GM23338 (cell line): ENCODE measurements around the gene ANTXR1. TPM values are rescaled to one million over a fixed set of nuclear protein-coding genes. Genes with fewer than 3 reads are reported as not detected.

Experiments used
- ATAC-seq: fragments of 200-7000 bp; cut with Tn5 transposase; 3 replicates; pipeline ENCODE4 v1.9.1; 2020
- DNase-seq: peaks from one replicate; pipeline ENCODE4 v3.0.0-alpha.2; 2015; ENCODE audit warnings: low spot score
- H2AFZ ChIP-seq: fragments of 200-600 bp; sonication (generic); 2 replicates; pipeline ENCODE4 v1.8.0; 2016; ENCODE audit warnings: antibody characterized with exemption, mild to moderate bottlenecking, moderate library complexity
- H3F3A ChIP-seq: fragments of 200-600 bp; sonication (generic); replicated peaks from 2 replicates; pipeline ENCODE4 v1.8.0; 2017; ENCODE audit warnings: antibody characterized with exemption, mixed run types, low read depth
- H3K27ac ChIP-seq: fragments of 200-600 bp; sonication (generic); 2 replicates; pipeline ENCODE4 v1.6.1; 2016; ENCODE audit warnings: low read depth
- H3K27me3 ChIP-seq: fragments of 200-600 bp; sonication (generic); 2 replicates; pipeline ENCODE4 v1.8.0; 2016; ENCODE audit warnings: mild to moderate bottlenecking, mixed run types, moderate library complexity; ENCODE audit not compliant: insufficient read depth
- H3K36me3 ChIP-seq: fragments of 200-600 bp; sonication (generic); 2 replicates; pipeline ENCODE4 v1.8.0; 2016; ENCODE audit warnings: mild to moderate bottlenecking; ENCODE audit not compliant: insufficient read depth
- H3K4me1 ChIP-seq: fragments of 200-600 bp; sonication (generic); 2 replicates; pipeline ENCODE4 v1.8.0; 2016; ENCODE audit warnings: mild to moderate bottlenecking, moderate library complexity; ENCODE audit not compliant: insufficient read depth
- H3K4me2 ChIP-seq: fragments of 200-600 bp; sonication (generic); 2 replicates; pipeline ENCODE4 v1.7.1; 2017; ENCODE audit warnings: mixed run types
- H3K4me3 ChIP-seq: fragments of 200-600 bp; sonication (generic); 2 replicates; pipeline ENCODE4 v1.6.1; 2016; ENCODE audit warnings: mixed run types
- H3K79me2 ChIP-seq: fragments of 200-600 bp; sonication (generic); replicated peaks from 2 replicates; pipeline ENCODE4 v1.8.0; 2017; ENCODE audit warnings: mild to moderate bottlenecking; ENCODE audit not compliant: insufficient read depth
- H3K9me2 ChIP-seq: fragments of 200-600 bp; sonication (generic); 2 replicates; pipeline ENCODE4 v1.8.0; 2017; ENCODE audit not compliant: insufficient read depth
- H4K20me1 ChIP-seq: fragments of 200-600 bp; sonication (generic); replicated peaks from 2 replicates; pipeline ENCODE4 v1.8.0; 2017; ENCODE audit warnings: mild to moderate bottlenecking; ENCODE audit not compliant: insufficient read depth
- H3K27ac Mint-ChIP-seq: 2 replicates; pipeline ENCODE4 v1.8.0; 2020; ENCODE audit warnings: inconsistent platforms, mild to moderate bottlenecking, moderate library complexity, mixed read lengths
- H3K27me3 Mint-ChIP-seq: 3 replicates; pipeline ENCODE4 v1.8.0; 2022; ENCODE audit warnings: low read depth, mild to moderate bottlenecking, moderate library complexity, mixed read lengths, inconsistent platforms; ENCODE audit not compliant: insufficient read depth, poor library complexity
- H3K36me3 Mint-ChIP-seq: 3 replicates; pipeline ENCODE4 v1.8.0; 2021; ENCODE audit warnings: low read depth, mild to moderate bottlenecking, inconsistent platforms, moderate library complexity, mixed read lengths
- H3K4me1 Mint-ChIP-seq: 3 replicates; pipeline ENCODE4 v1.8.0; 2020; ENCODE audit warnings: mild to moderate bottlenecking, inconsistent platforms, mixed read lengths
- H3K4me3 Mint-ChIP-seq: 3 replicates; pipeline ENCODE4 v1.8.0; 2021; ENCODE audit warnings: moderate library complexity, mild to moderate bottlenecking, inconsistent platforms, mixed read lengths
- H3K9me3 Mint-ChIP-seq: 3 replicates; pipeline ENCODE4 v1.8.0; 2020; ENCODE audit warnings: moderate library complexity, mild to moderate bottlenecking, inconsistent platforms, mixed read lengths
- CREB1 ChIP-seq: fragments of 250-450 bp; sonication (Bioruptor Pico); IDR thresholded peaks from 2 replicates; pipeline ENCODE4 v1.5.0; 2020; ENCODE audit warnings: low read depth, mild to moderate bottlenecking, moderate library complexity
- JUNB ChIP-seq: IDR thresholded peaks from one replicate; pipeline ENCODE4 v1.6.1; 2016; ENCODE audit warnings: antibody characterized with exemption; ENCODE audit not compliant: unreplicated experiment
- NANOG ChIP-seq: IDR thresholded peaks from 2 replicates; pipeline ENCODE4 v1.6.1; 2016; ENCODE audit warnings: antibody characterized with exemption, borderline replicate concordance
- ZNF114 ChIP-seq: fragments of 250-450 bp; sonication (Bioruptor Pico); IDR thresholded peaks from 2 replicates; pipeline ENCODE4 v1.5.0; 2020; ENCODE audit warnings: mild to moderate bottlenecking, moderate library complexity
- polyA plus RNA-seq: library from polyadenylated mRNA; unstranded; fragments of >200 nt; fragmentation: Nextera tagmentation; extraction: Ambion mirVana; gene quantifications from 2 replicates; pipeline ENCODE4 v1.2.1, GENCODE V29; 2016
- total RNA-seq: library from RNA; depleted of rRNA; stranded (reverse); fragments of >200 nt; shearing (Covaris generic); gene quantifications from 2 replicates; pipeline ENCODE4 v1.2.3, GENCODE V29; 2014
- TF ChIP-seq, protein P1 (sequence below): IDR thresholded peaks from 2 replicates; pipeline ENCODE4 v1.6.1; 2016; ENCODE audit warnings: antibody characterized with exemption
- TF ChIP-seq, protein P2 (sequence below), 2 experiments: fragments of 200-600 bp in 1 of 2; sonication (generic) in 1 of 2; conservative IDR thresholded peaks; 2 replicates each; pipeline versions ENCODE4 v1.5.1 to v1.6.1; 2016 to 2017; ENCODE audit warnings: antibody characterized with exemption in 2 of 2, low read depth in 2 of 2, mild to moderate bottlenecking in 2 of 2, moderate library complexity in 1 of 2
- TF ChIP-seq, protein P3 (sequence below): fragments of 250-450 bp; sonication (Bioruptor Pico); IDR thresholded peaks from 2 replicates; pipeline ENCODE4 v1.5.0; 2020; ENCODE audit warnings: mild to moderate bottlenecking, moderate library complexity
- TF ChIP-seq, protein P4 (sequence below): IDR thresholded peaks from one replicate; pipeline ENCODE4 v1.6.1; 2018; ENCODE audit warnings: antibody characterized with exemption; ENCODE audit not compliant: unreplicated experiment

The ANTXR1 gene
- total and polyA plus RNA-seq, 2 experiments from 2014 or later = 16.1 to 23.1 TPM

DNA sequence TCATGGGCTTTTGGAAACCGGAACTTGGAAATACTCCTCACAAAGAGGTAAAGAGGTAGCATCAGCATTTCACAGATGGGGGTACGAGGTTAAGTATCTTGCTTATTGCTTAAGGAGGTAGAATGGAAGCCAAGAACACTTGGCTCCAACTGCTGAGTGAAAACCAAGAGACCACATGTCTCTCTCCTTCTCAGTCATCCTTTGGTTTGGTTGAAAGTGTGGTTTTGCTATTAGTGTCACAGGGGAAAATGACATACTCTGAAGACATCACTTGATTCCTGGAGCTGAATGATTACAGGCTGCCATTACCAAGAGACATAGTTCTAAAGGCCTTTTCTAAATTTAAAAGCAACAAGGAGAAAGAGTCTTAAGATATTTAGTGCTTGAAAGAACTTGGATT lies 41.5 kb downstream of the ANTXR1 start:
- H3K36me3 Mint-ChIP-seq = peaks cover 11% of the 10 kb centered on the region
- DNase-seq = no peak
- Histone ChIP-seq H2AFZ (no peak overlapping the region), H3F3A (no peaks in the 10 kb centered on the region), H3K27ac (no peak overlapping the region), H4K20me1 (peaks cover 10% of the 10 kb centered on the region; the same call in 1 of the 2 replicates), H3K27me3 (no peaks in the 10 kb centered on the region), H3K36me3 (no peaks in the 10 kb centered on the region), H3K4me3 (no peak overlapping the region), H3K9me2 (peaks cover 8% of the 10 kb centered on the region), H3K4me2 (no peak overlapping the region), H3K79me2 (no peaks in the 10 kb centered on the region), H3K4me1 (no peaks in the 10 kb centered on the region)
- no peaks in the 10 kb centered on the region; the same call in 2 of the 3 replicates for H3K9me3 Mint-ChIP-seq
- H3K4me3 Mint-ChIP-seq = no peak overlapping the region
- TF ChIP-seq, protein P1, sequence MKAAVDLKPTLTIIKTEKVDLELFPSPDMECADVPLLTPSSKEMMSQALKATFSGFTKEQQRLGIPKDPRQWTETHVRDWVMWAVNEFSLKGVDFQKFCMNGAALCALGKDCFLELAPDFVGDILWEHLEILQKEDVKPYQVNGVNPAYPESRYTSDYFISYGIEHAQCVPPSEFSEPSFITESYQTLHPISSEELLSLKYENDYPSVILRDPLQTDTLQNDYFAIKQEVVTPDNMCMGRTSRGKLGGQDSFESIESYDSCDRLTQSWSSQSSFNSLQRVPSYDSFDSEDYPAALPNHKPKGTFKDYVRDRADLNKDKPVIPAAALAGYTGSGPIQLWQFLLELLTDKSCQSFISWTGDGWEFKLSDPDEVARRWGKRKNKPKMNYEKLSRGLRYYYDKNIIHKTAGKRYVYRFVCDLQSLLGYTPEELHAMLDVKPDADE = no peak
- no peaks in the 10 kb centered on the region for H3K4me1 Mint-ChIP-seq
- no peak for ATAC-seq
- H3K27me3 Mint-ChIP-seq = peaks cover 2% of the 10 kb centered on the region
- no peak overlapping the region for H3K27ac Mint-ChIP-seq

DNA sequence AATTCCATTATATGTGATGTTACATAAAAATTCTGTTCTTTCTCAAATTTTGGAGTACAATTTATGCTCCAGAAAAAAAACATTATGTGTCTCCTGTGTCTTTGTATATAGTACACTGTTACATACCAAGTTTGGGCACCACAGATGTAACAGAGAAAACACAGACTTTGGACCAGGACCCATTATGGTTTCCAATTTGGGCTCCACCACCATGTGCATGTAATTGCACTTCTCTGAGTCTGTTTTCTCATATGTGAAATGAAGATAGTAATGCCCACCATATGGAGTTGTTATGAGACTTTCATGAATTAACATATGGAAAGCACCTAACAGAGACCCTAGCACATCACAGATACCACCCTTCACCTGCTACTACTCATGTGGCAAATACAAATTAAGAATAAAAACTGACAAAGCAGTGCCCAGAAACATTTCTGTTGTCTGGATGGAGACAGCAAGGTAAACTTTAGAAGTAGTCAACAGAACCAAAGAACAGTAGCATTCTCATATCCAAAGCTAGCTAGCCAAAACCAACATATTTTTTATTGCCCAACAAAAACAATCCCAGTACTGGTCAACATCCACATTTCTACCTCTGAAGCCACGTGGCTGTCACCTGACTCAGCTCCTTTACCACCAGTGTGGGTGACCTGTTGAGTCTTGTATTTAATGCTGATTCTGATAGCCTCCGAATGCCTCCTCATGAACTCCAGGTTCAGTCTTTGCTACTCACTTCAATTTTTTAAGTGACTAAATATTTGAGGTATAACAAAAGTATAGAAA lies 42.9 kb downstream of the ANTXR1 start:
- Histone ChIP-seq H3K27me3 (no peaks in the 10 kb centered on the region), H3F3A (no peaks in the 10 kb centered on the region), H3K4me2 (no peak overlapping the region), H3K79me2 (no peaks in the 10 kb centered on the region), H4K20me1 (peaks cover 8% of the 10 kb centered on the region; the same call in 1 of the 2 replicates), H3K9me2 (peaks cover 14% of the 10 kb centered on the region), H3K4me1 (no peaks in the 10 kb centered on the region), H2AFZ (no peak overlapping the region), H3K4me3 (no peak overlapping the region), H3K27ac (no peak overlapping the region), H3K36me3 (no peaks in the 10 kb centered on the region)
- H3K27ac Mint-ChIP-seq = no peak overlapping the region
- DNase-seq (no peak), ATAC-seq (no peak)
- H3K4me1 Mint-ChIP-seq = no peaks in the 10 kb centered on the region
- H3K9me3 Mint-ChIP-seq = no peaks in the 10 kb centered on the region; the same call in 2 of the 3 replicates
- peaks cover 2% of the 10 kb centered on the region for H3K27me3 Mint-ChIP-seq
- H3K36me3 Mint-ChIP-seq = peaks cover 11% of the 10 kb centered on the region
- no peak overlapping the region for H3K4me3 Mint-ChIP-seq
- TF ChIP-seq ZNF114 (no peak), JUNB (no peak), CREB1 (CRISPR knock-in tag) (no peak), NANOG (no peak)
- TF ChIP-seq, protein P2, sequence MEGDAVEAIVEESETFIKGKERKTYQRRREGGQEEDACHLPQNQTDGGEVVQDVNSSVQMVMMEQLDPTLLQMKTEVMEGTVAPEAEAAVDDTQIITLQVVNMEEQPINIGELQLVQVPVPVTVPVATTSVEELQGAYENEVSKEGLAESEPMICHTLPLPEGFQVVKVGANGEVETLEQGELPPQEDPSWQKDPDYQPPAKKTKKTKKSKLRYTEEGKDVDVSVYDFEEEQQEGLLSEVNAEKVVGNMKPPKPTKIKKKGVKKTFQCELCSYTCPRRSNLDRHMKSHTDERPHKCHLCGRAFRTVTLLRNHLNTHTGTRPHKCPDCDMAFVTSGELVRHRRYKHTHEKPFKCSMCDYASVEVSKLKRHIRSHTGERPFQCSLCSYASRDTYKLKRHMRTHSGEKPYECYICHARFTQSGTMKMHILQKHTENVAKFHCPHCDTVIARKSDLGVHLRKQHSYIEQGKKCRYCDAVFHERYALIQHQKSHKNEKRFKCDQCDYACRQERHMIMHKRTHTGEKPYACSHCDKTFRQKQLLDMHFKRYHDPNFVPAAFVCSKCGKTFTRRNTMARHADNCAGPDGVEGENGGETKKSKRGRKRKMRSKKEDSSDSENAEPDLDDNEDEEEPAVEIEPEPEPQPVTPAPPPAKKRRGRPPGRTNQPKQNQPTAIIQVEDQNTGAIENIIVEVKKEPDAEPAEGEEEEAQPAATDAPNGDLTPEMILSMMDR (conservative IDR thresholded peaks at IDR 0.05; ENCODE audit: low read depth in 2 of 2) = no peak
- TF ChIP-seq, protein P3, sequence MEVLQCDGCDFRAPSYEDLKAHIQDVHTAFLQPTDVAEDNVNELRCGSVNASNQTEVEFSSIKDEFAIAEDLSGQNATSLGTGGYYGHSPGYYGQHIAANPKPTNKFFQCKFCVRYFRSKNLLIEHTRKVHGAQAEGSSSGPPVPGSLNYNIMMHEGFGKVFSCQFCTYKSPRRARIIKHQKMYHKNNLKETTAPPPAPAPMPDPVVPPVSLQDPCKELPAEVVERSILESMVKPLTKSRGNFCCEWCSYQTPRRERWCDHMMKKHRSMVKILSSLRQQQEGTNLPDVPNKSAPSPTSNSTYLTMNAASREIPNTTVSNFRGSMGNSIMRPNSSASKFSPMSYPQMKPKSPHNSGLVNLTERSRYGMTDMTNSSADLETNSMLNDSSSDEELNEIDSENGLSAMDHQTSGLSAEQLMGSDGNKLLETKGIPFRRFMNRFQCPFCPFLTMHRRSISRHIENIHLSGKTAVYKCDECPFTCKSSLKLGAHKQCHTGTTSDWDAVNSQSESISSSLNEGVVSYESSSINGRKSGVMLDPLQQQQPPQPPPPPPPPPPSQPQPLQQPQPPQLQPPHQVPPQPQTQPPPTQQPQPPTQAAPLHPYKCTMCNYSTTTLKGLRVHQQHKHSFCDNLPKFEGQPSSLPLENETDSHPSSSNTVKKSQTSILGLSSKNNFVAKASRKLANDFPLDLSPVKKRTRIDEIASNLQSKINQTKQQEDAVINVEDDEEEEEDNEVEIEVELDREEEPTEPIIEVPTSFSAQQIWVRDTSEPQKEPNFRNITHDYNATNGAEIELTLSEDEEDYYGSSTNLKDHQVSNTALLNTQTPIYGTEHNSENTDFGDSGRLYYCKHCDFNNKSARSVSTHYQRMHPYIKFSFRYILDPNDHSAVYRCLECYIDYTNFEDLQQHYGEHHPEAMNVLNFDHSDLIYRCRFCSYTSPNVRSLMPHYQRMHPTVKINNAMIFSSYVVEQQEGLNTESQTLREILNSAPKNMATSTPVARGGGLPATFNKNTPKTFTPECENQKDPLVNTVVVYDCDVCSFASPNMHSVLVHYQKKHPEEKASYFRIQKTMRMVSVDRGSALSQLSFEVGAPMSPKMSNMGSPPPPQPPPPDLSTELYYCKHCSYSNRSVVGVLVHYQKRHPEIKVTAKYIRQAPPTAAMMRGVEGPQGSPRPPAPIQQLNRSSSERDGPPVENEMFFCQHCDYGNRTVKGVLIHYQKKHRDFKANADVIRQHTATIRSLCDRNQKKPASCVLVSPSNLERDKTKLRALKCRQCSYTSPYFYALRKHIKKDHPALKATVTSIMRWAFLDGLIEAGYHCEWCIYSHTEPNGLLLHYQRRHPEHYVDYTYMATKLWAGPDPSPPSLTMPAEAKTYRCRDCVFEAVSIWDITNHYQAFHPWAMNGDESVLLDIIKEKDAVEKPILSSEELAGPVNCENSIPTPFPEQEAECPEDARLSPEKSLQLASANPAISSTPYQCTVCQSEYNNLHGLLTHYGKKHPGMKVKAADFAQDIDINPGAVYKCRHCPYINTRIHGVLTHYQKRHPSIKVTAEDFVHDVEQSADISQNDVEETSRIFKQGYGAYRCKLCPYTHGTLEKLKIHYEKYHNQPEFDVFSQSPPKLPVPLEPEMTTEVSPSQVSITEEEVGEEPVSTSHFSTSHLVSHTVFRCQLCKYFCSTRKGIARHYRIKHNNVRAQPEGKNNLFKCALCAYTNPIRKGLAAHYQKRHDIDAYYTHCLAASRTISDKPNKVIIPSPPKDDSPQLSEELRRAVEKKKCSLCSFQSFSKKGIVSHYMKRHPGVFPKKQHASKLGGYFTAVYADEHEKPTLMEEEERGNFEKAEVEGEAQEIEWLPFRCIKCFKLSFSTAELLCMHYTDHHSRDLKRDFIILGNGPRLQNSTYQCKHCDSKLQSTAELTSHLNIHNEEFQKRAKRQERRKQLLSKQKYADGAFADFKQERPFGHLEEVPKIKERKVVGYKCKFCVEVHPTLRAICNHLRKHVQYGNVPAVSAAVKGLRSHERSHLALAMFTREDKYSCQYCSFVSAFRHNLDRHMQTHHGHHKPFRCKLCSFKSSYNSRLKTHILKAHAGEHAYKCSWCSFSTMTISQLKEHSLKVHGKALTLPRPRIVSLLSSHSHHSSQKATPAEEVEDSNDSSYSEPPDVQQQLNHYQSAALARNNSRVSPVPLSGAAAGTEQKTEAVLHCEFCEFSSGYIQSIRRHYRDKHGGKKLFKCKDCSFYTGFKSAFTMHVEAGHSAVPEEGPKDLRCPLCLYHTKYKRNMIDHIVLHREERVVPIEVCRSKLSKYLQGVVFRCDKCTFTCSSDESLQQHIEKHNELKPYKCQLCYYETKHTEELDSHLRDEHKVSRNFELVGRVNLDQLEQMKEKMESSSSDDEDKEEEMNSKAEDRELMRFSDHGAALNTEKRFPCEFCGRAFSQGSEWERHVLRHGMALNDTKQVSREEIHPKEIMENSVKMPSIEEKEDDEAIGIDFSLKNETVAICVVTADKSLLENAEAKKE (CRISPR knock-in tag) = no peak
- TF ChIP-seq, protein P4, sequence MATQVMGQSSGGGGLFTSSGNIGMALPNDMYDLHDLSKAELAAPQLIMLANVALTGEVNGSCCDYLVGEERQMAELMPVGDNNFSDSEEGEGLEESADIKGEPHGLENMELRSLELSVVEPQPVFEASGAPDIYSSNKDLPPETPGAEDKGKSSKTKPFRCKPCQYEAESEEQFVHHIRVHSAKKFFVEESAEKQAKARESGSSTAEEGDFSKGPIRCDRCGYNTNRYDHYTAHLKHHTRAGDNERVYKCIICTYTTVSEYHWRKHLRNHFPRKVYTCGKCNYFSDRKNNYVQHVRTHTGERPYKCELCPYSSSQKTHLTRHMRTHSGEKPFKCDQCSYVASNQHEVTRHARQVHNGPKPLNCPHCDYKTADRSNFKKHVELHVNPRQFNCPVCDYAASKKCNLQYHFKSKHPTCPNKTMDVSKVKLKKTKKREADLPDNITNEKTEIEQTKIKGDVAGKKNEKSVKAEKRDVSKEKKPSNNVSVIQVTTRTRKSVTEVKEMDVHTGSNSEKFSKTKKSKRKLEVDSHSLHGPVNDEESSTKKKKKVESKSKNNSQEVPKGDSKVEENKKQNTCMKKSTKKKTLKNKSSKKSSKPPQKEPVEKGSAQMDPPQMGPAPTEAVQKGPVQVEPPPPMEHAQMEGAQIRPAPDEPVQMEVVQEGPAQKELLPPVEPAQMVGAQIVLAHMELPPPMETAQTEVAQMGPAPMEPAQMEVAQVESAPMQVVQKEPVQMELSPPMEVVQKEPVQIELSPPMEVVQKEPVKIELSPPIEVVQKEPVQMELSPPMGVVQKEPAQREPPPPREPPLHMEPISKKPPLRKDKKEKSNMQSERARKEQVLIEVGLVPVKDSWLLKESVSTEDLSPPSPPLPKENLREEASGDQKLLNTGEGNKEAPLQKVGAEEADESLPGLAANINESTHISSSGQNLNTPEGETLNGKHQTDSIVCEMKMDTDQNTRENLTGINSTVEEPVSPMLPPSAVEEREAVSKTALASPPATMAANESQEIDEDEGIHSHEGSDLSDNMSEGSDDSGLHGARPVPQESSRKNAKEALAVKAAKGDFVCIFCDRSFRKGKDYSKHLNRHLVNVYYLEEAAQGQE = no peak
